Measurements from ENCODE around the gene DDTL. TPM values are rescaled to one million over a fixed set of nuclear protein-coding genes. Genes with fewer than 3 reads are reported as not detected.

DDTL gene
- total RNA-seq, 1 donor from 2014 or later = 6.6 TPM

GRCh38 chr22:24006207-24006913 is 39.7 kb downstream of the DDTL start:
- no peak for DNase-seq (ENCODE audit: low spot score)

- no peak for DNase-seq (ENCODE audit: low spot score)
Observed at GRCh38 chr22:24006914-24007214, 40.2 kb downstream of the DDTL start.

GRCh38 chr22:24007253-24008021 is 40.7 kb downstream of the DDTL start:
- DNase-seq (ENCODE audit: low spot score) = no peak

- DNase-seq (ENCODE audit: low spot score) = no peak
Observed at GRCh38 chr22:24008022-24008283, 41.3 kb downstream of the DDTL start.

GRCh38 chr22:24008381-24009226 is 41.9 kb downstream of the DDTL start:
- DNase-seq (ENCODE audit: low spot score) = no peak

- DNase-seq (ENCODE audit: low spot score) = no peak
Observed at GRCh38 chr22:24009227-24010017, 42.7 kb downstream of the DDTL start.

- DNase-seq (ENCODE audit: low spot score) = no peak
Observed at GRCh38 chr22:24010018-24010391, 43.3 kb downstream of the DDTL start.

GRCh38 chr22:24011735-24012068 is 45.0 kb downstream of the DDTL start:
- no peak for DNase-seq (ENCODE audit: low spot score)

- no peak for DNase-seq (ENCODE audit: low spot score)
Observed at GRCh38 chr22:24016156-24016555, 49.5 kb downstream of the DDTL start.

GRCh38 chr22:24021304-24021703 is 54.6 kb downstream of the DDTL start:
- DNase-seq (ENCODE audit: low spot score) = no peak

Other genes starting within 250 kb of the DDTL start
- 9.0 TPM for gene ZNF70, start 215.8 kb upstream of the DDTL start, total RNA-seq
- gene VPREB3, start 212.5 kb upstream of the DDTL start, total RNA-seq = not detected
- 0.18 TPM for gene C22orf15, start 203.9 kb upstream of the DDTL start, total RNA-seq
- 232 TPM for gene CHCHD10, start 198.9 kb upstream of the DDTL start, total RNA-seq
- gene MMP11, start 194.0 kb upstream of the DDTL start, total RNA-seq = 1.5 TPM
- 74.0 TPM for gene SMARCB1, start 179.9 kb upstream of the DDTL start, total RNA-seq
- gene DERL3, start 127.9 kb upstream of the DDTL start, total RNA-seq = 11.4 TPM
- gene SLC2A11, start 109.0 kb upstream of the DDTL start, total RNA-seq = 15.0 TPM
- gene MIF, start 72.5 kb upstream of the DDTL start, total RNA-seq = 528 TPM
- 6.9 TPM for gene GSTT2B, start 5.7 kb upstream of the DDTL start, total RNA-seq
- 129 TPM for gene DDT, start 7.6 kb downstream of the DDTL start, total RNA-seq
- gene GSTT2, start 13.2 kb downstream of the DDTL start, total RNA-seq = 7.8 TPM
- not detected for gene GSTT4, start 38.6 kb downstream of the DDTL start, total RNA-seq
- gene CABIN1, start 44.4 kb downstream of the DDTL start, total RNA-seq = 117 TPM
- 8.3 TPM for gene SUSD2, start 214.6 kb downstream of the DDTL start, total RNA-seq

Measured in ureter (tissue), 1 donor.